ENCODE results near the gene BEND7.

- no peak for TF ChIP-seq POLR2A (IDR thresholded peaks at IDR 0.05; ENCODE audit: low read depth, low read length)
- TF ChIP-seq POLR2AphosphoS5 (IDR thresholded peaks at IDR 0.05; ENCODE audit: low read depth, low read length), result no peak
- TF ChIP-seq TAF1 (IDR thresholded peaks at IDR 0.05; ENCODE audit: low read depth, low read length), result no peak
- no peak for TF ChIP-seq POU2F2 (IDR thresholded peaks at IDR 0.05; ENCODE audit: low read depth, low read length)
- no peak for TF ChIP-seq SPI1 (IDR thresholded peaks at IDR 0.05; ENCODE audit: low read depth, low read length)
Observed at GRCh38 chr10:13500201-13500600, 28.6 kb downstream of the BEND7 start.
